GM18508 (cell line): Measurements from ENCODE around the gene CCL24.
"Not testable (repeated sequence)": the region's sequence is repeated elsewhere in the genome, so short reads cannot be mapped to it uniquely, and the experiment has no call there.

Source experiments
- ATAC-seq: cut with Tn5 transposase; IDR thresholded peaks from one replicate; pipeline ENCODE4 v1.9.1; 2021; ENCODE audit warnings: moderate number of reproducible peaks; ENCODE audit not compliant: insufficient read depth, unreplicated experiment

CCL24 gene

DNA sequence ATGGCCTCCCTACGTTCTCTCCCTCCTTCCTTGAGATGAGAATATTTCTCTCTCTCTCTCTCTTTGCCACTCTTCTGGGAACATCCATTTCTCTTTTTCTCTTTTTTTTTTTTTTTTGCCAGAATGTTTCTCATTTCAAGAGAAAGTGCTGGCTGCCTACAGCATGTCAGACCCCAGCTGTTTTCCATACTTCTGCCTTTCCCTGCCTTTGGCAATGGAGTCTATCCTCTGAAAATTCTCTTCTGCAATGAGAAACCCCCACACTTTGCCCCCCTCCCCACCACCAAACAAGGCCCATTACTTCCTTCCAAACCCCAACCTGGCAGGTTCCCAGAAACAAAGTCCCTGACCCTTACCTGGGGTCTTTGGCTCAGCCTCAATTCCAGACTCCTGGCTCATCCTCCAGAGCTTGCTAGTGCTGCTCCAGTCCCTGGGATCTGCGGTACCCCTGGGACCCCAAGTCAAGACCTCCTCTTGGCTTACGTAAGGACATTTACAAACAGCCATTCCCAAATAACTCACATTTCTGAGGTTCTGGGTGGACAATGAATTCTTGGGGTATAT lies 24.2 kb downstream of the CCL24 start:
- ATAC-seq, result no peak

DNA sequence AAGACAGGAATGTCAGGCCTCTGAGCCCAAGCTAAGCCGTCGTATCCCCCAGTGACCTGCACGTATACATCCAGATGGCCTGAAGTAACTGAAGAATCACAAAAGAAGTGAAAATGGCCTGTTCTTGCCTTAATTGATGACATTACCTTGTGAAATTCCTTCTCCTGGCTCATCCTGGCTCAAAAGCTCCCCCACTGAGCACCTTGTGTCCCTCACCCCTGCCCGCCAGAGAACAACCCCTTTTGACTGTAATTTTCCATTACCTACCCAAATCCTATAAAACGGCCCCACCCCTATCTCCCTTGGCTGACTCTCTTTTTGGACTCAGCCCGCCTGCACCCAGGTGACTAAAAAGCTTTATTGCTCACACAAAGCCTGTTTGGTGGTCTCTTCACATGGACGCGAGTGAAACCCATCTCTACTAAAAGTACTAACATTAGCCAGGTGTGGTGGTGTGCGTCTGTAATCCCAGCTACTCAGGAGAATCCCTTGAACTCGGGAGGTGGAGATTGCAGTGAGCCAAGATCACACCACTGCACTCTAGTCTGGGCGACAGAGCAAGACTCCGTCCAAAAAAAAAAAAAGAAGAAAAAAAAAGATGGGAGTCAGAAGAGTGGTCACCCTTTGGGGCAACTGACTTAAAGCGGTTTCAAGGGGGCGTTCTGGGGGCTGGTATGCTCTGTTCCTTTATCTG lies 25.3 kb downstream of the CCL24 start:
- ATAC-seq, result not testable (repeated sequence)

- ATAC-seq, result not testable (repeated sequence)
These were observed 30.5 kb downstream of the CCL24 start for GRCh38 chr7:75783058-75783457.

- ATAC-seq, result not testable (repeated sequence)
These were observed 32.8 kb downstream of the CCL24 start for GRCh38 chr7:75780647-75781273.

DNA sequence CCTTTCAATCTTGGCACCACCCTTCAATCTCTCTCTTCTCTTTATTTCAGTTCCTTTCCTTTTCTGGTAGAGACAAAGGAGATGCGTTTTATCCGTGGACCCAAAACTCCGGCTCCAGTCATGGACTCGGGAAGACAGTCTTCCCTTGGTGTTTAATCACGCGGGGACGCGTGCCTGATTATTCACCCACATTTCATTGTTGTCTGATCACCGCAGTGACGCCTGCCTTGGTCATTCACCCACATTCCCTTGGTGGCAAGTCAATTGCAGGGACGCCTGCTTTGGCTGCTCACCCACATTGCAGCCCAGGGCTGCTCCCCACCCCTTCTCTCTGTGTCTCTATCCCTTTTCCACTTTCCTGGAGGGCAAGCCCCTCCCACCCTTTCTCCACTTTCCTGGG lies 34.1 kb downstream of the CCL24 start:
- ATAC-seq, result not testable (repeated sequence)

- ATAC-seq, result not testable (repeated sequence)
These were observed 34.6 kb downstream of the CCL24 start for GRCh38 chr7:75779035-75779434.

DNA sequence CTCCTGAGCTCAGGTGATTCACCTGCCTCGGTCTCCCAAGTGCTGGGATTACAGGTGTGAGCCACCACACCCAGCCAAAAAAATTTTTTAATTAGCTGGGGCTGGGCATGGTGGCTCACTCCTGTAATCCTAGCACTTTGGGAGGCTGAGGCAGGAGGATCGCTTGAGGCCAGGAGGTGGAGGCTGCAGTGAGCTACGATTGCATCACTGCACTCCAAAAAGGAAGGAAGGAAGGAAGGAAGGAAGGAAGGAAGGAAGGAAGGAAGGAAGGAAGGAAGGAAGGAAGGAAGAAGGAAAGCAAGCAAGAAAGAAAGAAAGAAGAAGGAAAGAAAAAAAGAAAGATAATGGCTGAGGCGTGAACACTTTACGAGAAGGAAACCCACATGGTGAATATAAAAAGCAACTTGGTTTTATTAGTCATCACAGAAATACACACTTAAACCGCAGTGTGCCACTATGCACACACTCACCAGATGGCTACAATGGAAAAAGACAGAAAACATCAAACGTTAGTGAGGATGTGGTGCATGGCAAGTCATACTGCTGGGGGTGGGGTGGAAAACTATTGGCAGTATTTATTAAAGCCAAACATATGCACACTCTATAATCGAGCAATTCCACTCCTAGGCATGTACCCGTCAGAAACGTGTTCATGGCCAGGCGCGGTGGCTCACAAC lies 37.2 kb downstream of the CCL24 start:
- no peak for ATAC-seq

GRCh38 chr7:75773958-75774357 lies 39.6 kb downstream of the CCL24 start:
- ATAC-seq, result not testable (repeated sequence)

DNA sequence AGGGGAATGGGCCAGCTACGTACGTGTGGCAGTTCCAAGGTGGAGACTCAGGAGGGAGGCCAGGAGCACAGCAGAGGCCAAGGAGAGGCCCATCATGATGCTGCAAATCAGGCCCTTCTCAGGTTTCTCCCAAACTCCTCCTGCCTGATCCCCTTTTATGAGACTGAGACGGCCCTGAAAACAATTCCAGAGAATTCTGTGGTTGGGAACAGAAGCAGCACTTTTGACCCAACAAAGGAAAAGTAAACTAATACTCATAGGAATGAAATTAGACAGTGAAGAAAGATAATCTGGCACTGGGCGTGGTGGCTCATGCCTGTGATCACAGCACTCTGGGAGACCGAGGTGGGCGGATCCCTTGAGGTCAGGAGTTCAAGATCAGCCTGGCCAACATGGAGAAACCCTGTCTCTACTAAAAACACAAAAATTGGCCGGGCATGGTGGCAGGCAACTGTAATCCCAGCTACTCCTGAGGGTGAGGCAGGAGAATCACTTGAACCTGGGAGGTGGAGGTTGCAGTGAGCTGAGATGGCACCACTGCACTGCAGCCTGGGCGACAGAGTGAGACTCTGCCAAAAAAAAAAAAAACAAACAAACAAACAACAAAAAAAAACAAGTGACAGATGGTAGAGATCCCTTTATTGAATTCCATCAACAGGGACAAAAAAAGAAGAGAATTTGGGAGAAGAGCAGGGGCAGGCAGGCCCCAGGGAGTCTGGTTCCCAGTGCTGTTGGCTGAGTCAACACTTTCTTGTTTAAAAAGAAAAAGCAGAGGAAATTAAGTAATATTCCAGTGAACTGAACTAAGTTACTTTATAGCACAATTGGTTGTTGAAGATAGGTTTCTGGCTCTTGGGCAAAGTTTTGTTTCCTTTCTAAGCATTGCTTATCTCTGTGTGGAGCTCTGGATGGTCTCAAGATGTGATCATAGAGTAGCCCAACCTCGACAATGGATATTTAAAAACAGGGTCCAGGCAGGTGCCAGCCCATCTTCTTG lies 41.2 kb downstream of the CCL24 start, which contains the start of gene CCL26:
CCL26 (minus strand) TSS at position 131 of the 997 bp plus-strand sequence; CDS start at position 96, 35 bp downstream.
- no peak for ATAC-seq

GRCh38 chr7:75771224-75771623 lies 42.4 kb downstream of the CCL24 start:
- ATAC-seq, result no peak

DNA sequence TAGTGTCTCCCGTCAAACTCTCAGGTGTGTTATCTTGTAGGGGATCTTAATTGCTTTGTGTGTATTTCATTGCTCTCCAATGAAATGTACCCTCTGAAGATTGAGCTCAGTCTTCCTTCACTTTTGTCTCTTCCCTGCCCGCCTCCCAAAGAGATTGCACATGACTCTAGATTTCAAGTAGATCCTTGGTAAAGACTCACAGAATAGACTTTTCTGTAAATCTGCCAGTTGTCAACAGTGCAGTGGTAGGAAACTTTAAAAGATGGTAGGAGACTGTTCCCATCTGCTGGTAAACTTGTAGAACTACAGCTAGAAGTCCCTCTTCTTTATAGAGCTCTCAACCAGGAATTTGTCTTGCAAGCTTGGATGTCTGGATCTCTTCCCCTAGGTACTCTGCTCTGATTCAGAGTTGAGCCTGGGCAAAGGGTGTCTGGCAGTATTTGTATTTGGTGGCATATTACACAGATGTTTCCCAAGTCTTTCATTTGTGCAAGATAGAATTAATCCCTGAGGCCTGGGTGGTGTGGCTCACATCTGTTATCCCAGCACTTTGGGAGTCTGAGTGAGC lies 51.2 kb downstream of the CCL24 start:
- no peak for ATAC-seq

DNA sequence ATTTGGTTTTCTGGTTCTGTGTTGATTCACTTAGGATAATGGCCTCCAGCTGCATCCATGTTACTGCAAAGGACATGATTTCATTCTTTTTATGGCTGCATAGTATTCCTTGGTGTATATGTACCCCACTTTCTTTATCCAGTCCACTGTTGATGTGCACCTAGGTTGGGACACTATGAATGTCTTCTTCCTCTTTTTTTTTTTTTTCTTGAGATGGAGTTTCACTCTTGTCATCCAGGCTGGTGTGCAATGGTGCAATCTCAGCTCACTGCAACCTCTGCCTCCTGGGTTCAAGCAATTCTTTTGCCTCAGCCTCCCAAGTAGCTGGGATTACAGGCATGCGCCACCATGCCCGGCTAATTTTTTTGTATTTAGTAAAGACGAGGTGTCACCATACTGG lies 51.8 kb downstream of the CCL24 start:
- not testable (repeated sequence) for ATAC-seq
